HL-60 (cell line): ENCODE results near the gene STOM.

Experiments used
- DNase-seq, 2 experiments: peaks; one replicate each; pipeline ENCODE4 v3.0.0-alpha.2; 2010 to 2020; ENCODE audit warnings: low read depth in 1 of 2, low spot score in 1 of 2
- H3K27ac ChIP-seq: fragments of 250-450 bp; sonication (Bioruptor Pico); replicated peaks from 2 replicates; pipeline ENCODE4 v1.5.1; 2020; ENCODE audit warnings: mild to moderate bottlenecking, moderate library complexity
- H3K27me3 ChIP-seq: fragments of 250-450 bp; sonication (Bioruptor Pico); 2 replicates; pipeline ENCODE4 v1.5.1; 2021; ENCODE audit warnings: mild to moderate bottlenecking, moderate library complexity; ENCODE audit not compliant: insufficient read depth, poor library complexity, severe bottlenecking
- H3K4me3 ChIP-seq: replicated peaks from 2 replicates; pipeline ENCODE4 v1.5.1; 2011; ENCODE audit warnings: mild to moderate bottlenecking, control low read depth, low read length; ENCODE audit not compliant: insufficient read depth
- GABPA ChIP-seq: IDR thresholded peaks from 2 replicates; pipeline ENCODE4 v1.6.1; 2012; ENCODE audit warnings: low read depth
- POLR2AphosphoS5 ChIP-seq: IDR thresholded peaks from 2 replicates; pipeline ENCODE4 v1.6.1; 2012; ENCODE audit warnings: low read depth
- SPI1 ChIP-seq: IDR thresholded peaks from 2 replicates; pipeline ENCODE4 v1.6.1; 2012; ENCODE audit warnings: low read depth, mild to moderate bottlenecking, borderline replicate concordance
- TF ChIP-seq, protein P1 (sequence below): IDR thresholded peaks from 2 replicates; pipeline ENCODE4 v1.6.1; 2012; ENCODE audit warnings: low read depth; ENCODE audit not compliant: insufficient replicate concordance
- TF ChIP-seq, protein P2 (sequence below): IDR thresholded peaks from one replicate; pipeline ENCODE4 v1.5.1; 2011; ENCODE audit warnings: low read length, control low read depth, inconsistent platforms; ENCODE audit not compliant: insufficient read depth

STOM gene

DNA sequence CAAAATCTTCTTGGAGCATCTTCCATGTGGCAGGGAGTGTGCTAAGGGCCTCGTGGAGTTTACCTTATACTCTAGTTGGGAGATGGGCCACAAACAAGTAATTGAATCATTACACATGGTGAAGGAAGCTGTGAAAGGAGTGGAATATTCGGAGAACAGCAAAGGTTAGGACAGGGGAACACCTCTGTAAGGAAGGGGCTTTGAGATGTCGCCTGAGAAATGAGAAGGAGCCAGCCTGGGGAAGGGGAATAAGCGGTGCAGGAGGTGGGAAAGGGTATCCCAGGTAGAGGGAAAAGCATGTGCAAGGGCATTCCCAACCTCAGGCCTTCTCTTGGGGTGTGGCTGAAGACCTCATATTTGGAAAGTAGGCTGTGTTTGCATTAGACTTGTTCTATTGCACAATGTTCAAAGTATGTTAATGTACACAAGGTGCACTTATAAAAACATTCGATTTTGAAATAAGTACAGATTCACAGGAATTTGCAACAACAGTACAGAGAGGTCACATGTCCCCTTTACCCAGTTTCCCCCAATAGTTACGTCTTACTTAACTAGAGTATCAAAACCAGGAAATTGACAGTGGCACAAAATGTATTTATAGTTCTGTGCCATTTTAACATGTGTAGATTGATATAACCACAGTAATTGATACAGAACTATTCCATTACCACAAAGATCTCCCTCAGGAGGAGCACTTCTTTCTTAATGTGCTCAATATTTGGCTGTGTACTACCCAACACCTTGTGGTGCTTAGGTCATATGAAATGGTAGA lies 2.4 kb upstream of the STOM start:
- no peaks in the 10 kb centered on the region for H3K27me3 ChIP-seq
- H3K27ac ChIP-seq: no peak overlapping the region
- DNase-seq: no peak
- H3K4me3 ChIP-seq: no peak overlapping the region
- TF ChIP-seq, protein P1, sequence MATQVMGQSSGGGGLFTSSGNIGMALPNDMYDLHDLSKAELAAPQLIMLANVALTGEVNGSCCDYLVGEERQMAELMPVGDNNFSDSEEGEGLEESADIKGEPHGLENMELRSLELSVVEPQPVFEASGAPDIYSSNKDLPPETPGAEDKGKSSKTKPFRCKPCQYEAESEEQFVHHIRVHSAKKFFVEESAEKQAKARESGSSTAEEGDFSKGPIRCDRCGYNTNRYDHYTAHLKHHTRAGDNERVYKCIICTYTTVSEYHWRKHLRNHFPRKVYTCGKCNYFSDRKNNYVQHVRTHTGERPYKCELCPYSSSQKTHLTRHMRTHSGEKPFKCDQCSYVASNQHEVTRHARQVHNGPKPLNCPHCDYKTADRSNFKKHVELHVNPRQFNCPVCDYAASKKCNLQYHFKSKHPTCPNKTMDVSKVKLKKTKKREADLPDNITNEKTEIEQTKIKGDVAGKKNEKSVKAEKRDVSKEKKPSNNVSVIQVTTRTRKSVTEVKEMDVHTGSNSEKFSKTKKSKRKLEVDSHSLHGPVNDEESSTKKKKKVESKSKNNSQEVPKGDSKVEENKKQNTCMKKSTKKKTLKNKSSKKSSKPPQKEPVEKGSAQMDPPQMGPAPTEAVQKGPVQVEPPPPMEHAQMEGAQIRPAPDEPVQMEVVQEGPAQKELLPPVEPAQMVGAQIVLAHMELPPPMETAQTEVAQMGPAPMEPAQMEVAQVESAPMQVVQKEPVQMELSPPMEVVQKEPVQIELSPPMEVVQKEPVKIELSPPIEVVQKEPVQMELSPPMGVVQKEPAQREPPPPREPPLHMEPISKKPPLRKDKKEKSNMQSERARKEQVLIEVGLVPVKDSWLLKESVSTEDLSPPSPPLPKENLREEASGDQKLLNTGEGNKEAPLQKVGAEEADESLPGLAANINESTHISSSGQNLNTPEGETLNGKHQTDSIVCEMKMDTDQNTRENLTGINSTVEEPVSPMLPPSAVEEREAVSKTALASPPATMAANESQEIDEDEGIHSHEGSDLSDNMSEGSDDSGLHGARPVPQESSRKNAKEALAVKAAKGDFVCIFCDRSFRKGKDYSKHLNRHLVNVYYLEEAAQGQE: no peak
- TF ChIP-seq, protein P2, sequence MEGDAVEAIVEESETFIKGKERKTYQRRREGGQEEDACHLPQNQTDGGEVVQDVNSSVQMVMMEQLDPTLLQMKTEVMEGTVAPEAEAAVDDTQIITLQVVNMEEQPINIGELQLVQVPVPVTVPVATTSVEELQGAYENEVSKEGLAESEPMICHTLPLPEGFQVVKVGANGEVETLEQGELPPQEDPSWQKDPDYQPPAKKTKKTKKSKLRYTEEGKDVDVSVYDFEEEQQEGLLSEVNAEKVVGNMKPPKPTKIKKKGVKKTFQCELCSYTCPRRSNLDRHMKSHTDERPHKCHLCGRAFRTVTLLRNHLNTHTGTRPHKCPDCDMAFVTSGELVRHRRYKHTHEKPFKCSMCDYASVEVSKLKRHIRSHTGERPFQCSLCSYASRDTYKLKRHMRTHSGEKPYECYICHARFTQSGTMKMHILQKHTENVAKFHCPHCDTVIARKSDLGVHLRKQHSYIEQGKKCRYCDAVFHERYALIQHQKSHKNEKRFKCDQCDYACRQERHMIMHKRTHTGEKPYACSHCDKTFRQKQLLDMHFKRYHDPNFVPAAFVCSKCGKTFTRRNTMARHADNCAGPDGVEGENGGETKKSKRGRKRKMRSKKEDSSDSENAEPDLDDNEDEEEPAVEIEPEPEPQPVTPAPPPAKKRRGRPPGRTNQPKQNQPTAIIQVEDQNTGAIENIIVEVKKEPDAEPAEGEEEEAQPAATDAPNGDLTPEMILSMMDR: no peak
- no peak for TF ChIP-seq POLR2AphosphoS5
- TF ChIP-seq SPI1: no peak
- TF ChIP-seq GABPA: no peak

DNA sequence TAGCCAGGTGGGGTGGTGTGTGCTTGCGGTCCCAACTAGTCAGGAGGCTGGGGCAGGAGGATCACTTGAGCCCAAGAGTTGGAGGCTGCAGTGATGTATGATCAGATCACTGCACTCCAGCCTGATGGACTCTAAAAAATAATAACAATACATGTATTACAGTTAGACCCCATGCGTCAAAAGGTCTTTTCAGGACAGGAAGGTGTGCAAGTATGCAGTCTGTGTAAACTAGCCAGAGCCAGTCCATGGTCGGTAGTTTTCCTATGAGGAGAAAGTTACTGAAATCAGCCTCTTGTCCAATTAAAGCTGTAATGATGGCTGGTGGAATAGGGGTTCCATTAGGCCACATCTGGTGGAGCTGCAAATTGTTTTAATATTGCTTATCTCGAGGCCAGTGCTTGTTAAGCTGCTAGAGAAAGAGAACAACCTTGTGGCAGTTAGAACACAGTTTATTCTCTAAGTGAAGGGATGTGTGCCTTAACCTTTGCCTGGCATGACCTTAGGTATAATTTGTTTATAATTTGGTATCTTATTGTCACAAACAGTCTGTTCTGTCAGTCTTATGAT lies 1.5 kb upstream of the STOM start:
- Histone ChIP-seq H3K27me3 (no peaks in the 10 kb centered on the region), H3K27ac (no peak overlapping the region), H3K4me3 (no peak overlapping the region)
- no peak for TF ChIP-seq SPI1
- no peak for TF ChIP-seq GABPA
- TF ChIP-seq, protein P1: no peak
- TF ChIP-seq, protein P2: no peak
- TF ChIP-seq POLR2AphosphoS5: no peak
- no peak for DNase-seq

DNA sequence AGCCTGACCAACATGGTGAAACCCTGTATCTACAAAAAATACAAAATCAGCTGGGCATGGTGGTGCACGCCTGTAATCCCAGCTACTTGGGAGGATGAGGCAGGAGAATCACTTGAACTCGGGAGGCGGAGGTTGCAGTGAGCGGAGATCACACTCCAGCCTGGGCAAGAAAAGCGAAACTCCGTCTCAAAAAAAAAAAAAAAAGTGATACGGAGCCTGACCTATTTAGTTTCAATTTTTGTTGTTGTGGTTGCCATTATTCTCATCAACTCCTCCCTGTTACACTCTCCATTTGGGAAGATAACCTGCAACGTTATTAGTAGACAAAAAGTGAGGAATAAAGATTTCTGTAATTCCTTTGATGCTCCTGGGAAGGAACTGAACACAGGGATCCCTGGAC lies 1.3 kb downstream of the STOM start:
- Histone ChIP-seq H3K27me3 (no peaks in the 10 kb centered on the region), H3K27ac (peak overlapping the region; percentile 81; the same call in 1 of the 2 replicates), H3K4me3 (peak overlapping the region; percentile 72)
- no peak for TF ChIP-seq SPI1
- TF ChIP-seq, protein P1: no peak
- TF ChIP-seq GABPA: no peak
- TF ChIP-seq, protein P2: no peak
- no peak for TF ChIP-seq POLR2AphosphoS5
- DNase-seq: no peak
